HepG2 (cell line): ENCODE results near the gene NKAIN2. TPM values are rescaled to one million over a fixed set of nuclear protein-coding genes. Genes with fewer than 3 reads are reported as not detected.

Experiments
- ATAC-seq: fragments of 200-7000 bp; cut with Tn5 transposase; 3 replicates; pipeline ENCODE4 v1.9.1; 2020; ENCODE audit warnings: mild to moderate bottlenecking, moderate library complexity
- BruUV-seq: library from RNA; stranded (reverse); fragments of 400-500 nt; replicated peaks from 2 replicates; lab custom pipeline; 2021; lab: Mats Ljungman, UMichigan
- CTCF ChIA-PET: fragments of 300-600 bp; formaldehyde crosslinking; extraction: SDS; loops from one replicate; lab custom pipeline; 2021; ENCODE audit warnings: low total read pairs, inconsistent platforms, low intra/inter-chr PET ratio; lab: Yijun Ruan, JAX
- POLR2A ChIA-PET: fragments of 350-600 bp; sonication (Branson Sonifier 250); formaldehyde crosslinking; loops from one replicate; lab custom pipeline; 2020; ENCODE audit warnings: antibody characterized with exemption, inconsistent platforms; lab: Yijun Ruan, JAX
- DNase-seq: peaks from one replicate; pipeline ENCODE4 v3.0.0-alpha.2; 2015; ENCODE audit warnings: low spot score
- FAIRE-seq: peaks from 3 replicates; lab custom pipeline; 2011; peaks lifted over from hg19 to GRCh38; lab: Jason Lieb, UNC
- H2AFZ ChIP-seq: one replicate; pipeline ENCODE4 v1.6.1; 2011; ENCODE audit warnings: low read length, inconsistent platforms
- H3K27ac ChIP-seq: fragments of 300-600 bp; 3 replicates; pipeline ENCODE4 v1.8.0; 2011; ENCODE audit warnings: mixed run types, mild to moderate bottlenecking, mixed read lengths, low read length, inconsistent platforms; ENCODE audit not compliant: insufficient read depth; ENCODE audit errors: extremely low read length
- H3K27me3 ChIP-seq, 2 experiments: fragments of 200-600 bp in 1 of 2; 2 replicates in 1 of 2; 3 replicates in 1 of 2; pipeline versions ENCODE4 v1.6.0 to v1.8.0; 2011; ENCODE audit warnings: low read length in 2 of 2, mild to moderate bottlenecking in 2 of 2, moderate library complexity in 2 of 2, inconsistent platforms in 1 of 2; ENCODE audit not compliant: insufficient read depth in 2 of 2, control insufficient read depth in 1 of 2
- H3K36me3 ChIP-seq, 2 experiments: fragments of 200-600 bp in 1 of 2; replicated peaks in 1 of 2; 2 replicates in 1 of 2; 3 replicates in 1 of 2; pipeline versions ENCODE4 v1.5.1 to v1.8.0; 2011; ENCODE audit warnings: low read length in 2 of 2, inconsistent platforms in 1 of 2; ENCODE audit not compliant: insufficient read depth in 2 of 2, control insufficient read depth in 1 of 2
- H3K4me1 ChIP-seq: 2 replicates; pipeline ENCODE4 v1.5.1; 2012; ENCODE audit warnings: low read length, inconsistent platforms; ENCODE audit not compliant: insufficient read depth
- H3K4me2 ChIP-seq: 2 replicates; pipeline ENCODE4 v1.6.0; 2011; ENCODE audit warnings: low read depth, low read length, inconsistent platforms
- H3K4me3 ChIP-seq, 3 experiments: fragments of 200-600 bp in 1 of 3; sonication (generic), shearing (Covaris generic) in 1 of 3; replicated peaks in 1 of 3; 2 replicates each; pipeline ENCODE4 v1.5.1; 2011 to 2016; ENCODE audit warnings: low read length in 3 of 3, inconsistent platforms in 2 of 3, low read depth in 2 of 3, mild to moderate bottlenecking in 2 of 3, control low read depth in 1 of 3, mixed read lengths in 1 of 3; ENCODE audit not compliant: insufficient read depth in 1 of 3
- H3K79me2 ChIP-seq: one replicate; pipeline ENCODE4 v1.6.1; 2011; ENCODE audit warnings: low read length, inconsistent platforms; ENCODE audit not compliant: insufficient read depth
- H3K9ac ChIP-seq: 2 replicates; pipeline ENCODE4 v1.6.0; 2011; ENCODE audit warnings: mild to moderate bottlenecking, low read depth, low read length, inconsistent platforms; ENCODE audit not compliant: insufficient read depth
- H3K9me3 ChIP-seq: 2 replicates; pipeline ENCODE4 v1.5.1; 2012; ENCODE audit warnings: mild to moderate bottlenecking, low read length
- H4K20me1 ChIP-seq: 2 replicates; pipeline ENCODE4 v1.6.0; 2011; ENCODE audit warnings: inconsistent platforms, mild to moderate bottlenecking, low read length, moderate library complexity; ENCODE audit not compliant: insufficient read depth
- BATF2 ChIP-seq: sonication (generic); formaldehyde crosslinking; IDR thresholded peaks from 2 replicates; pipeline ENCODE4 v1.8.0; 2022; ENCODE audit warnings: mild to moderate bottlenecking, missing genetic modification reagents, moderate library complexity
- FOXC1 ChIP-seq: sonication (generic); formaldehyde crosslinking; IDR thresholded peaks from 2 replicates; pipeline ENCODE4 v1.8.0; 2022; ENCODE audit warnings: mild to moderate bottlenecking, missing genetic modification reagents, borderline replicate concordance
- HDAC6 ChIP-seq: fragments of 200-600 bp; sonication (generic); IDR thresholded peaks from 2 replicates; pipeline ENCODE4 v1.7.0; 2017; ENCODE audit warnings: mild to moderate bottlenecking, antibody characterized with exemption, low read length, low read depth
- MEIS2 ChIP-seq: sonication (generic); formaldehyde crosslinking; IDR thresholded peaks from 2 replicates; pipeline ENCODE4 v1.9.0; 2021; ENCODE audit warnings: mild to moderate bottlenecking, missing genetic modification reagents
- SETDB1 ChIP-seq: sonication (generic); formaldehyde crosslinking; IDR thresholded peaks from 2 replicates; pipeline ENCODE4 v1.5.1; 2020; ENCODE audit warnings: missing genetic modification reagents, mild to moderate bottlenecking, borderline replicate concordance
- TERF1 ChIP-seq: sonication (generic); formaldehyde crosslinking; IDR thresholded peaks from 2 replicates; pipeline ENCODE4 v1.8.0; 2022; ENCODE audit warnings: mild to moderate bottlenecking, missing genetic modification reagents, moderate library complexity
- THAP11 ChIP-seq: IDR thresholded peaks from 2 replicates; pipeline ENCODE4 v1.6.1; 2016; ENCODE audit warnings: missing biosample characterization, missing genetic modification reagents
- ZNF674 ChIP-seq: sonication (generic); formaldehyde crosslinking; IDR thresholded peaks from 2 replicates; pipeline ENCODE4 v1.5.0; 2020; ENCODE audit warnings: low read depth, mild to moderate bottlenecking, missing genetic modification reagents
- WGBS: methylation state at CpG from one replicate; pipeline ENCODE4 v1.1.6; 2017; ENCODE audit warnings: low lambda C conversion rate; 5-methylcytosine and 5-hydroxymethylcytosine counted together
- in situ Hi-C: cut with HindIII; loops from 2 replicates; pipeline ENCODE4 v1.10.0; 2017; ENCODE audit warnings: low pct_unique_long_range_greater_than_20kb; ENCODE audit not compliant: extremely low pct_ligation_motif_present
- intact Hi-C: fragments of 100-400 bp; cut with micrococcal nuclease; formaldehyde crosslinking; loops from one replicate; pipeline ENCODE4 v1.10.0; 2022; ENCODE audit not compliant: unreplicated experiment
- polyA plus RNA-seq, 8 experiments: library from polyadenylated mRNA; depleted of rRNA in 3 of 8; stranded (reverse) in 7 of 8; unstranded in 1 of 8; fragments of >200 nt; fragmentation: Illumina TruSeq in 4 of 8; extraction: Trizol in 4 of 8; gene quantifications; 2 replicates each; pipeline versions ENCODE4 v1.2.1 to v1.2.3, GENCODE V29; 2011 to 2016; ENCODE audit warnings: low read depth in 4 of 8, missing spikeins in 1 of 8, mixed read lengths in 1 of 8; ENCODE audit not compliant: insufficient read depth in 1 of 8
- total RNA-seq, 5 experiments: library from RNA; depleted of rRNA; stranded (reverse); fragments of >200 nt; fragmentation: Illumina TruSeq; extraction: Trizol; gene quantifications; 2 replicates each; pipeline ENCODE4 v1.2.3, GENCODE V29; 2016; ENCODE audit warnings: low read depth in 1 of 5

Gene NKAIN2
- total and polyA plus RNA-seq, 2 of the 13 experiments (the other 11 are each of a cell fraction or from before 2014, with no cell fraction given), result not detected

- TF ChIP-seq ZNF674 (CRISPR knock-in tag) (no peak), THAP11 (no peak), SETDB1 (CRISPR knock-in tag) (no peak), HDAC6 (no peak), MEIS2 (CRISPR knock-in tag) (no peak), FOXC1 (no peak)
These were observed 763.7 kb downstream of the NKAIN2 start (continued) for GRCh38 chr6:124567401-124567800.

- Histone ChIP-seq H4K20me1 (no peaks in the 10 kb centered on the region), H3K36me3 (no peaks in the 10 kb centered on the region), H2AFZ (no peak overlapping the region), H3K27me3 (no peaks in the 10 kb centered on the region), H3K9ac (no peak overlapping the region), H3K4me2 (no peak overlapping the region)
- CTCF ChIA-PET, result no interaction called here
- in situ Hi-C loops, result no loop called here
- no peak for ATAC-seq
- TF ChIP-seq TERF1 (CRISPR knock-in tag) (no peak), BATF2 (CRISPR knock-in tag) (no peak)
- TF ChIP-seq, all 625 proteins: peak for 0
- 0% methylated on average over 1 of the region's 1 CpG for WGBS
- no peak overlapping the region for H3K27ac ChIP-seq
- H3K79me2 ChIP-seq, result no peaks in the 10 kb centered on the region
- no peaks in the 10 kb centered on the region for H3K4me1 ChIP-seq
- H3K9me3 ChIP-seq, result peaks cover 24% of the 10 kb centered on the region
- FAIRE-seq (no peak), DNase-seq (no peak)
- no peak overlapping the region for H3K4me3 ChIP-seq
- BruUV-seq, result no TSS peak
- POLR2A ChIA-PET, result no interaction called here
- intact Hi-C loops, result no loop called here
These were observed 770.3 kb downstream of the NKAIN2 start for GRCh38 chr6:124573953-124574352.
